Liver (tissue), 9 donors: ENCODE results near the gene CHTF18. TPM values are rescaled to one million over a fixed set of nuclear protein-coding genes. Genes with fewer than 3 reads are reported as not detected.

Experiments
- DNase-seq: peaks from one replicate; pipeline ENCODE4 v3.0.0-alpha.2; 2017; ENCODE audit warnings: low spot score
- H3K27ac ChIP-seq, 2 donors: one replicate each; pipeline ENCODE4 v1.7.0; 2013; ENCODE audit warnings: inconsistent platforms in 2 of 2, low read length in 2 of 2, control low read depth in 1 of 2, low read depth in 1 of 2, mild to moderate bottlenecking in 1 of 2
- H3K27me3 ChIP-seq, 4 donors: one replicate each; pipeline versions ENCODE4 v1.6.1 to v1.7.0; 2013; ENCODE audit warnings: low read length in 3 of 4, inconsistent platforms in 1 of 4, mild to moderate bottlenecking in 1 of 4, moderate library complexity in 1 of 4; ENCODE audit not compliant: control insufficient read depth in 4 of 4, insufficient read depth in 4 of 4
- H3K36me3 ChIP-seq, 4 donors: one replicate each; pipeline versions ENCODE4 v1.6.1 to v1.7.0; 2013; ENCODE audit warnings: low read length in 3 of 4, mild to moderate bottlenecking in 3 of 4, low read depth in 1 of 4, moderate library complexity in 1 of 4; ENCODE audit not compliant: control insufficient read depth in 4 of 4, insufficient read depth in 3 of 4
- H3K4me1 ChIP-seq, 4 donors: one replicate each; pipeline versions ENCODE4 v1.6.1 to v1.7.0; 2013; ENCODE audit warnings: low read length in 3 of 4, mild to moderate bottlenecking in 3 of 4, moderate library complexity in 1 of 4; ENCODE audit not compliant: control insufficient read depth in 4 of 4, insufficient read depth in 4 of 4
- H3K4me3 ChIP-seq, 3 donors: one replicate each; pipeline versions ENCODE4 v1.6.1 to v1.7.0; 2013; ENCODE audit warnings: low read length in 3 of 3, control low read depth in 1 of 3, low read depth in 1 of 3, mild to moderate bottlenecking in 1 of 3
- H3K9ac ChIP-seq, 2 donors: one replicate each; pipeline ENCODE4 v1.7.0; 2013; ENCODE audit warnings: low read length in 2 of 2, mild to moderate bottlenecking in 2 of 2, moderate library complexity in 2 of 2, control low read depth in 1 of 2, low read depth in 1 of 2
- H3K9me3 ChIP-seq, 4 donors: one replicate each; pipeline versions ENCODE4 v1.6.1 to v1.7.0; 2013; ENCODE audit warnings: low read length in 3 of 4; ENCODE audit not compliant: control insufficient read depth in 4 of 4
- EGR1 ChIP-seq, 2 donors: IDR thresholded peaks; 2 replicates each; pipeline ENCODE4 v1.6.1; 2016 to 2018; ENCODE audit warnings: antibody characterized with exemption in 2 of 2, low read depth in 2 of 2
- FOXA1 ChIP-seq: IDR thresholded peaks from 2 replicates; pipeline ENCODE4 v1.6.1; 2016; ENCODE audit warnings: antibody characterized with exemption
- FOXA2 ChIP-seq: IDR thresholded peaks from 2 replicates; pipeline ENCODE4 v1.6.1; 2016; ENCODE audit warnings: antibody characterized with exemption
- HNF4A ChIP-seq, 2 donors: conservative IDR thresholded peaks; 2 replicates each; pipeline ENCODE4 v1.6.1; 2016; ENCODE audit warnings: antibody characterized with exemption in 2 of 2, mild to moderate bottlenecking in 2 of 2
- HNF4G ChIP-seq: IDR thresholded peaks from 2 replicates; pipeline ENCODE4 v1.6.1; 2016; ENCODE audit warnings: antibody characterized with exemption
- JUND ChIP-seq, 2 donors: IDR thresholded peaks; 2 replicates each; pipeline ENCODE4 v1.6.1; 2016; ENCODE audit warnings: antibody characterized with exemption in 2 of 2
- RAD21 ChIP-seq, 2 donors: IDR thresholded peaks; 2 replicates each; pipeline ENCODE4 v1.6.1; 2016; ENCODE audit warnings: antibody characterized with exemption in 2 of 2, mild to moderate bottlenecking in 2 of 2
- RXRA ChIP-seq, 2 donors: IDR thresholded peaks; 2 replicates each; pipeline ENCODE4 v1.6.1; 2017 to 2018; ENCODE audit warnings: antibody characterized with exemption in 2 of 2, mild to moderate bottlenecking in 1 of 2
- SP1 ChIP-seq: IDR thresholded peaks from 2 replicates; pipeline ENCODE4 v1.6.1; 2018; ENCODE audit warnings: antibody characterized with exemption, mild to moderate bottlenecking
- TAF1 ChIP-seq: conservative IDR thresholded peaks from 2 replicates; pipeline ENCODE4 v1.6.1; 2016; ENCODE audit warnings: antibody characterized with exemption, mild to moderate bottlenecking
- YY1 ChIP-seq: IDR thresholded peaks from 2 replicates; pipeline ENCODE4 v1.6.1; 2016; ENCODE audit warnings: antibody characterized with exemption, mild to moderate bottlenecking
- WGBS: extraction: QIAGEN DNeasy Blood & Tissue Kit; methylation state at CpG from one replicate; pipeline ENCODE4 v1.1.7; 2013; 5-methylcytosine and 5-hydroxymethylcytosine counted together
- polyA plus RNA-seq, 2 donors: library from polyadenylated mRNA; stranded (reverse) in 1 of 2; unstranded in 1 of 2; fragments of 200-250 nt in 1 of 2; fragments of >200 nt in 1 of 2; fragmentation: Nextera tagmentation in 1 of 2; extraction: Ambion mirVana in 1 of 2; gene quantifications; one replicate each; pipeline versions ENCODE4 v1.2.1 to v1.2.3, GENCODE V29; 2013 to 2015
- total RNA-seq, 2 donors: library from RNA; depleted of rRNA; stranded (reverse); fragments of >200 nt; gene quantifications; one replicate each; pipeline ENCODE4 v1.2.3, GENCODE V29; 2014
- TF ChIP-seq, protein P1 (sequence below): IDR thresholded peaks from 2 replicates; pipeline ENCODE4 v1.6.1; 2016; ENCODE audit warnings: antibody characterized with exemption
- TF ChIP-seq, protein P2 (sequence below): IDR thresholded peaks from 2 replicates; pipeline ENCODE4 v1.6.1; 2016; ENCODE audit warnings: antibody characterized with exemption
- TF ChIP-seq, protein P3 (sequence below): IDR thresholded peaks from 2 replicates; pipeline ENCODE4 v1.6.1; 2016; ENCODE audit warnings: antibody characterized with exemption
- TF ChIP-seq, protein P4 (sequence below): IDR thresholded peaks from 2 replicates; pipeline ENCODE4 v1.6.1; 2016; ENCODE audit warnings: antibody characterized with exemption, mild to moderate bottlenecking
- TF ChIP-seq, protein P5 (sequence below): fragments of 150-350 bp; IDR thresholded peaks from 2 replicates; pipeline ENCODE4 v1.5.1; 2017; ENCODE audit warnings: improper control_type of control experiment, low read depth, low read length; ENCODE audit not compliant: missing input control
- donor health status: healthy.
- donor health status: healthy.
- donor health status: healthy.
- donor health status: healthy.
- donor health status: healthy.

The CHTF18 gene
- total and polyA plus RNA-seq, 4 donors = 1.7 to 15.6 (median 3.9) TPM

DNA sequence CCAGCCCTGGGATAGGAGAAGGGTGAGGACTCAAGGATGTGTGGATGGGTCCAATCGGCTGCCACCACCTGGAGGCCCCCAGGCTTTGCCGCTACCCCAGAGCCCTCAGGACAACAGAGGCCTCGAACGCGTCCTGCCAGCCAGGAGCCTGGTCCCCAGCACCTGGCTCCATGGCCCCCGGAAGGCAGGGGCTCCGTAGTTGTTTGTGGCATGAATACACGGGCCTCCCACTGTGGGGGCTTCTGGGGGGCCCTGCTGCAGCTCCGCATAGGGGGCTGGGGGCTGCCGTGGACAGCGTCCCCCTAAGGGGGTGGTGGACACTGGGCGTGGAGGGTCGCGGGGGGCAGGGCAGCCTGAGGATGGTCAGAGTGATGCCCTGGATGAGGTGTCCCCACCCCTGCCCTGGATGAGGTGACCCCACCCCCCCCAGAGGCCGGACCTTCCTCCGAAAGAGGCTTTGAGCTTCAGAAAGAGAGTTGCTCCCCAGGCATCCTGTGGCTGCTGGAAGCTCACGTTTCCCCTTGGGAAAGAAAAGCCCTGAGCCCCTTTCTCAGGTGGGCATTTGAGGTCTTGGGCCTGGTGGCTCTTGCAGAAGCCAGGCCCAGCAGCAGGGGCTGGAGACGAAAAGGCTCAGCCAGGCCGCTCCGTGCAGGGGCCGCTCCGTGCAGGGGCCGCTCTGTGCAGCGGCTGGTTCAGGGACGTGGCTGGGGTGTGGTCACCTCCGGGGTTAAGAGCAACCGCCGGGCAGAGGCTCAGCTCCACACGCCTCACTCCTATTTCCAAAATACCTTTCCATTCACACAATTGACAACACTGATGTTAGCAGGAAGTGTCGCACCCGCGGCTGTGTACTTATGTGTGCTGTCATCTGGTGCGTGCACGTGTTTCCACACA is 52.4 kb downstream of the CHTF18 start:
- Histone ChIP-seq H3K9ac (no peak overlapping the region), H3K9me3 (peaks cover 0 to 9% (median 7%) of the 10 kb centered on the region in 4 donors), H3K36me3 (no peaks in the 10 kb centered on the region), H3K27me3 (no peaks in the 10 kb centered on the region), H3K4me1 (no peaks in the 10 kb centered on the region), H3K4me3 (no peak overlapping the region), H3K27ac (no peak overlapping the region)
- no peak for TF ChIP-seq TAF1
- 79% methylated on average over 34 of the region's 34 CpGs for WGBS
- DNase-seq = no peak

DNA sequence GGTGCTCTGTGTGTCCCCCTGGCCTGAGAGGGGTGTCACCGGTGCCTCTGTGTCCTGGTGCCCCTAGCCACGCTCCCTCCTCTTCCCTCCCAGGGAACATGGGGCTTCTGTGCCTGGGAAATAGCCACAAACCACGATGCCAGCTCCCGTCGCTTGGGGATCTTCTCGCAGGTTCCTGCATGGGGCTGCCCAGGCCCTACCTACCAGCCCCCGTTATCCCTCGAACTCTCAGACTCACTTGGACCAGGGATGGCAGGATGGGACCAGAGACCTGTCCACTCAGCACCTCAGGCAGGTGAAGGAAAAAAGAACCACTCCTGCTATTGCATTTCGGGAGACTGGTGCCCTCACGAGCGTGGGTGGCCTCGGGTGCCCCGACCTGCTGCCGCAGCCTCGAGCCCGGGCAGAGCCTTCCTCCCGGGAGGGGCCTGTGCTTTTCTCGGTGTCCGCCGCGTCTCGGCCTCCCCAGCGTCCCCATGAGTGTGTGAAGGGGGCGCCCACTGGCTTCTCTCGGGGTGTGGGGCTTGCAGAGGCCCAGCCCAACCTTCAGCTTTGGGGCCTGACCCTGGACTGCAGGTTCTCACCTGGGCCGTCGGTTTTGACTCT is 53.1 kb downstream of the CHTF18 start:
- Histone ChIP-seq H3K9ac (no peak overlapping the region), H3K36me3 (no peaks in the 10 kb centered on the region), H3K4me3 (no peak overlapping the region), H3K27me3 (no peaks in the 10 kb centered on the region), H3K9me3 (peaks cover 0 to 3% (median under 1%) of the 10 kb centered on the region in 4 donors), H3K27ac (no peak overlapping the region), H3K4me1 (no peaks in the 10 kb centered on the region)
- 79% methylated on average over 27 of the region's 27 CpGs for WGBS
- no peak for DNase-seq
- TF ChIP-seq RXRA (IDR thresholded peaks at IDR 0.05) (no peak), TAF1 (no peak), HNF4G (no peak), SP1 (no peak), FOXA1 (no peak), RAD21 (IDR thresholded peaks at IDR 0.05) (no peak), HNF4A (conservative IDR thresholded peaks at IDR 0.05) (no peak), YY1 (no peak), JUND (IDR thresholded peaks at IDR 0.05) (no peak), EGR1 (IDR thresholded peaks at IDR 0.05; ENCODE audit: low read depth in 2 of 2) (no peak), FOXA2 (no peak)
- TF ChIP-seq, protein P1, sequence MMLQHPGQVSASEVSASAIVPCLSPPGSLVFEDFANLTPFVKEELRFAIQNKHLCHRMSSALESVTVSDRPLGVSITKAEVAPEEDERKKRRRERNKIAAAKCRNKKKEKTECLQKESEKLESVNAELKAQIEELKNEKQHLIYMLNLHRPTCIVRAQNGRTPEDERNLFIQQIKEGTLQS = no peak
- TF ChIP-seq, protein P2, sequence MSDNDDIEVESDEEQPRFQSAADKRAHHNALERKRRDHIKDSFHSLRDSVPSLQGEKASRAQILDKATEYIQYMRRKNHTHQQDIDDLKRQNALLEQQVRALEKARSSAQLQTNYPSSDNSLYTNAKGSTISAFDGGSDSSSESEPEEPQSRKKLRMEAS = no peak
- TF ChIP-seq, protein P3, sequence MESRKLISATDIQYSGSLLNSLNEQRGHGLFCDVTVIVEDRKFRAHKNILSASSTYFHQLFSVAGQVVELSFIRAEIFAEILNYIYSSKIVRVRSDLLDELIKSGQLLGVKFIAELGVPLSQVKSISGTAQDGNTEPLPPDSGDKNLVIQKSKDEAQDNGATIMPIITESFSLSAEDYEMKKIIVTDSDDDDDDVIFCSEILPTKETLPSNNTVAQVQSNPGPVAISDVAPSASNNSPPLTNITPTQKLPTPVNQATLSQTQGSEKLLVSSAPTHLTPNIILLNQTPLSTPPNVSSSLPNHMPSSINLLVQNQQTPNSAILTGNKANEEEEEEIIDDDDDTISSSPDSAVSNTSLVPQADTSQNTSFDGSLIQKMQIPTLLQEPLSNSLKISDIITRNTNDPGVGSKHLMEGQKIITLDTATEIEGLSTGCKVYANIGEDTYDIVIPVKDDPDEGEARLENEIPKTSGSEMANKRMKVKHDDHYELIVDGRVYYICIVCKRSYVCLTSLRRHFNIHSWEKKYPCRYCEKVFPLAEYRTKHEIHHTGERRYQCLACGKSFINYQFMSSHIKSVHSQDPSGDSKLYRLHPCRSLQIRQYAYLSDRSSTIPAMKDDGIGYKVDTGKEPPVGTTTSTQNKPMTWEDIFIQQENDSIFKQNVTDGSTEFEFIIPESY = no peak
- TF ChIP-seq, protein P4, sequence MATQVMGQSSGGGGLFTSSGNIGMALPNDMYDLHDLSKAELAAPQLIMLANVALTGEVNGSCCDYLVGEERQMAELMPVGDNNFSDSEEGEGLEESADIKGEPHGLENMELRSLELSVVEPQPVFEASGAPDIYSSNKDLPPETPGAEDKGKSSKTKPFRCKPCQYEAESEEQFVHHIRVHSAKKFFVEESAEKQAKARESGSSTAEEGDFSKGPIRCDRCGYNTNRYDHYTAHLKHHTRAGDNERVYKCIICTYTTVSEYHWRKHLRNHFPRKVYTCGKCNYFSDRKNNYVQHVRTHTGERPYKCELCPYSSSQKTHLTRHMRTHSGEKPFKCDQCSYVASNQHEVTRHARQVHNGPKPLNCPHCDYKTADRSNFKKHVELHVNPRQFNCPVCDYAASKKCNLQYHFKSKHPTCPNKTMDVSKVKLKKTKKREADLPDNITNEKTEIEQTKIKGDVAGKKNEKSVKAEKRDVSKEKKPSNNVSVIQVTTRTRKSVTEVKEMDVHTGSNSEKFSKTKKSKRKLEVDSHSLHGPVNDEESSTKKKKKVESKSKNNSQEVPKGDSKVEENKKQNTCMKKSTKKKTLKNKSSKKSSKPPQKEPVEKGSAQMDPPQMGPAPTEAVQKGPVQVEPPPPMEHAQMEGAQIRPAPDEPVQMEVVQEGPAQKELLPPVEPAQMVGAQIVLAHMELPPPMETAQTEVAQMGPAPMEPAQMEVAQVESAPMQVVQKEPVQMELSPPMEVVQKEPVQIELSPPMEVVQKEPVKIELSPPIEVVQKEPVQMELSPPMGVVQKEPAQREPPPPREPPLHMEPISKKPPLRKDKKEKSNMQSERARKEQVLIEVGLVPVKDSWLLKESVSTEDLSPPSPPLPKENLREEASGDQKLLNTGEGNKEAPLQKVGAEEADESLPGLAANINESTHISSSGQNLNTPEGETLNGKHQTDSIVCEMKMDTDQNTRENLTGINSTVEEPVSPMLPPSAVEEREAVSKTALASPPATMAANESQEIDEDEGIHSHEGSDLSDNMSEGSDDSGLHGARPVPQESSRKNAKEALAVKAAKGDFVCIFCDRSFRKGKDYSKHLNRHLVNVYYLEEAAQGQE = no peak
- TF ChIP-seq, protein P5, sequence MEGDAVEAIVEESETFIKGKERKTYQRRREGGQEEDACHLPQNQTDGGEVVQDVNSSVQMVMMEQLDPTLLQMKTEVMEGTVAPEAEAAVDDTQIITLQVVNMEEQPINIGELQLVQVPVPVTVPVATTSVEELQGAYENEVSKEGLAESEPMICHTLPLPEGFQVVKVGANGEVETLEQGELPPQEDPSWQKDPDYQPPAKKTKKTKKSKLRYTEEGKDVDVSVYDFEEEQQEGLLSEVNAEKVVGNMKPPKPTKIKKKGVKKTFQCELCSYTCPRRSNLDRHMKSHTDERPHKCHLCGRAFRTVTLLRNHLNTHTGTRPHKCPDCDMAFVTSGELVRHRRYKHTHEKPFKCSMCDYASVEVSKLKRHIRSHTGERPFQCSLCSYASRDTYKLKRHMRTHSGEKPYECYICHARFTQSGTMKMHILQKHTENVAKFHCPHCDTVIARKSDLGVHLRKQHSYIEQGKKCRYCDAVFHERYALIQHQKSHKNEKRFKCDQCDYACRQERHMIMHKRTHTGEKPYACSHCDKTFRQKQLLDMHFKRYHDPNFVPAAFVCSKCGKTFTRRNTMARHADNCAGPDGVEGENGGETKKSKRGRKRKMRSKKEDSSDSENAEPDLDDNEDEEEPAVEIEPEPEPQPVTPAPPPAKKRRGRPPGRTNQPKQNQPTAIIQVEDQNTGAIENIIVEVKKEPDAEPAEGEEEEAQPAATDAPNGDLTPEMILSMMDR = no peak
